ENCODE results near the gene SPATA32. TPM values are rescaled to one million over a fixed set of nuclear protein-coding genes. Genes with fewer than 3 reads are reported as not detected.

SPATA32 gene
- total RNA-seq (under 1 TPM; 0.20 to 0.27 TPM), total RNA-seq (0 to 2.4 (median 0.82) reads per million in 172 experiments)
- 0.53 TPM for polyA plus RNA-seq (2013, experiment 1 of 2)
- polyA plus RNA-seq (2013, experiment 2 of 2), result 1.0 TPM

- Histone ChIP-seq H3K4me3 (ENCODE audit: low read length) (peak within 1 kb of the TSS; percentile 75), H3K27me3 (ENCODE audit: control insufficient read depth in 1 of 2, insufficient read depth in 2 of 2, low read length in 2 of 2) (no peaks in the 10 kb centered on the region), H3K4me1 (ENCODE audit: insufficient read depth, low read length) (peaks cover 37% of the 10 kb centered on the region), H3K36me3 (ENCODE audit: insufficient read depth, low read length) (peaks cover 33% of the 10 kb centered on the region), H3K9me3 (ENCODE audit: control insufficient read depth in 1 of 2, insufficient read depth in 1 of 2, low read length in 2 of 2) (no peaks in the 10 kb centered on the region), H3K27ac (ENCODE audit: low read depth in 1 of 2, low read length in 2 of 2) (peak within 1 kb of the TSS; percentile 65)
- TF ChIP-seq CTCF (IDR thresholded peaks at IDR 0.05), result no peak
- CTCF ChIA-PET, result interaction anchor here (0.6 to 3.2 kb wide), 5 partner anchors 15 to 65 kb away, joined by 3 to 10 read pairs (median 5); no protein-coding TSS in a partner anchor
- peak within 1 kb of the TSS; percentile 89 for H3K4me3 Mint-ChIP-seq
- POLR2A ChIA-PET, result interaction anchor here (1.1 to 6.5 kb wide), 5 partner anchors 13 to 36 kb away, joined by 3 to 59 read pairs (median 5); no protein-coding TSS in a partner anchor
- no peaks in the 10 kb centered on the region for H3K27me3 Mint-ChIP-seq
- peak; percentile 38 to 80 (median 66) for DNase-seq
- peaks cover 30% of the 10 kb centered on the region for H3K36me3 Mint-ChIP-seq (ENCODE audit: low read depth)
- peak; percentile 88 for ATAC-seq (ENCODE audit: poor library complexity)
- intact Hi-C loops (cut with DNase I, micrococcal nuclease), result loop anchor here (1.0 to 5.0 kb wide), 2 partner anchors 27 to 35 kb away; no protein-coding TSS in a partner anchor
- H3K4me1 Mint-ChIP-seq (ENCODE audit: low read depth), result peaks cover 40% of the 10 kb centered on the region
- H3K27ac Mint-ChIP-seq, result peak within 1 kb of the TSS; percentile 84
- H3K9me3 Mint-ChIP-seq, result no peaks in the 10 kb centered on the region
Measured at GRCh38 chr17:45261577-45262515, at the start of gene SPATA32. SPATA32 (minus strand) TSS chr17:45262094; CDS start chr17:45262016, 78 bp downstream.

GRCh38 chr17:45311401-45311759 is 49.5 kb upstream of the SPATA32 start:
- ATAC-seq (ENCODE audit: poor library complexity) (no peak), DNase-seq (no peak)
- Mint-ChIP-seq H3K27ac (peak overlapping the region; percentile 82), H3K4me1 (ENCODE audit: low read depth) (peaks cover 87% of the 10 kb centered on the region), H3K4me3 (peak overlapping the region; percentile 85), H3K9me3 (no peaks in the 10 kb centered on the region), H3K36me3 (ENCODE audit: low read depth) (peaks cover 36% of the 10 kb centered on the region), H3K27me3 (no peaks in the 10 kb centered on the region)
- peaks cover 30% of the 10 kb centered on the region for H3K36me3 ChIP-seq (ENCODE audit: insufficient read depth, low read length)
- ChIA-PET POLR2A (interaction anchor here (0.9 to 3.5 kb wide), 12 partner anchors 9 to 163 kb away, joined by 3 to 23 read pairs (median 6); partner anchors contain the start of genes FMNL1 and HEXIM1), CTCF (interaction anchor here (0.9 to 3.2 kb wide), 5 partner anchors 13 to 176 kb away, joined by 3 to 21 read pairs (median 7); partner anchors contain the start of gene ACBD4)
- TF ChIP-seq CTCF (IDR thresholded peaks at IDR 0.05), result no peak
- intact Hi-C loops (cut with DNase I, micrococcal nuclease), result no loop called here
- H3K9me3 ChIP-seq (ENCODE audit: control insufficient read depth in 1 of 2, insufficient read depth in 1 of 2, low read length in 2 of 2), result no peaks in the 10 kb centered on the region
- peaks cover 88% of the 10 kb centered on the region for H3K4me1 ChIP-seq (ENCODE audit: insufficient read depth, low read length)
- peak overlapping the region; percentile 84 to 85 for H3K27ac ChIP-seq (ENCODE audit: low read depth in 1 of 2, low read length in 2 of 2)
- no peaks in the 10 kb centered on the region for H3K27me3 ChIP-seq (ENCODE audit: control insufficient read depth in 1 of 2, insufficient read depth in 2 of 2, low read length in 2 of 2)
- no peak overlapping the region for H3K4me3 ChIP-seq (ENCODE audit: low read length)

All from CD4-positive, alpha-beta T cell (primary cell).